A549 (cell line): ENCODE data around the gene SYNM. TPM values are rescaled to one million over a fixed set of nuclear protein-coding genes. Genes with fewer than 3 reads are reported as not detected.

ENCODE experiments used
- ATAC-seq, 2 experiments: fragments of 200-7000 bp in 1 of 2; fragments of >200 bp in 1 of 2; cut with Nextera tagmentation in 1 of 2; cut with Tn5 transposase in 1 of 2; 3 replicates each; pipeline versions ENCODE4 v1.8.0 to v1.9.1; 2018 to 2020; ENCODE audit warnings: mild to moderate bottlenecking in 1 of 2, moderate library complexity in 1 of 2
- CTCF ChIA-PET: fragments of 300-600 bp; sonication (Branson Sonifier 250); formaldehyde crosslinking; extraction: SDS; loops from one replicate; lab custom pipeline; 2021; ENCODE audit warnings: antibody characterized with exemption, inconsistent platforms; lab: Yijun Ruan, JAX
- POLR2A ChIA-PET: fragments of 350-600 bp; formaldehyde crosslinking; extraction: SDS; loops from one replicate; lab custom pipeline; 2021; ENCODE audit warnings: antibody characterized with exemption, inconsistent platforms; lab: Yijun Ruan, JAX
- DNase-seq, 2 experiments: peaks; one replicate each; pipeline versions ENCODE4 v3.0.0 to v3.0.0-alpha.2; 2011 to 2016; ENCODE audit warnings: low read depth in 1 of 2, low spot score in 1 of 2
- FAIRE-seq: peaks from 2 replicates; lab custom pipeline; 2011; peaks lifted over from hg19 to GRCh38; lab: Jason Lieb, UNC
- H3K27ac ChIP-seq, 2 experiments: fragments of >200 bp; sonication (Bioruptor Twin); formaldehyde crosslinking; 3 replicates each; pipeline ENCODE4 v1.5.1; 2016 to 2017
- H3K4me1 ChIP-seq: fragments of >200 bp; sonication (Bioruptor Twin); formaldehyde crosslinking; 3 replicates; pipeline ENCODE4 v1.6.1; 2016
- H3K4me2 ChIP-seq: fragments of >200 bp; sonication (Bioruptor Twin); formaldehyde crosslinking; 3 replicates; pipeline ENCODE4 v1.6.1; 2016
- H3K4me3 ChIP-seq: fragments of >200 bp; sonication (Bioruptor Twin); formaldehyde crosslinking; 3 replicates; pipeline ENCODE4 v1.5.1; 2016
- H3K9me3 ChIP-seq: fragments of >200 bp; sonication (Bioruptor Twin); formaldehyde crosslinking; 3 replicates; pipeline ENCODE4 v1.6.1; 2016
- CBX2 ChIP-seq: fragments of 200-600 bp; sonication (generic); IDR thresholded peaks from 2 replicates; pipeline ENCODE4 v1.6.1; 2016; ENCODE audit warnings: low read depth, mild to moderate bottlenecking, borderline replicate concordance
- CBX8 ChIP-seq: fragments of 200-600 bp; sonication (generic); IDR thresholded peaks from 2 replicates; pipeline ENCODE4 v1.6.1; 2016
- EHF ChIP-seq: fragments of 250-450 bp; sonication (Bioruptor Pico); IDR thresholded peaks from 2 replicates; pipeline ENCODE4 v1.5.0; 2020; ENCODE audit warnings: mild to moderate bottlenecking
- EP300 ChIP-seq, 2 experiments: fragments of >200 bp; sonication (Bioruptor Twin); formaldehyde crosslinking; IDR thresholded peaks; 2 replicates in 1 of 2; 3 replicates in 1 of 2; pipeline ENCODE4 v1.6.1; 2016 to 2017
- ESRRA ChIP-seq: fragments of 150-350 bp; IDR thresholded peaks from 2 replicates; pipeline ENCODE4 v1.6.1; 2014; ENCODE audit warnings: mild to moderate bottlenecking, low read length, borderline replicate concordance
- FOSL2 ChIP-seq, 2 experiments: fragments of 450-650 bp in 1 of 2; fragments of >200 bp in 1 of 2; sonication (Bioruptor Twin) in 1 of 2; formaldehyde crosslinking; IDR thresholded peaks; 2 replicates each; pipeline versions ENCODE4 v1.5.0 to v1.6.1; 2016 to 2020; ENCODE audit warnings: mild to moderate bottlenecking in 1 of 2, moderate library complexity in 1 of 2
- JUN ChIP-seq, 2 experiments: fragments of >200 bp; sonication (Bioruptor Twin); formaldehyde crosslinking; IDR thresholded peaks; 2 replicates in 1 of 2; 3 replicates in 1 of 2; pipeline ENCODE4 v1.6.1; 2016 to 2017
- KDM5A ChIP-seq: fragments of 200-600 bp; sonication (generic); IDR thresholded peaks from 2 replicates; pipeline ENCODE4 v1.6.1; 2016; ENCODE audit warnings: antibody characterized with exemption, mild to moderate bottlenecking
- NPAS2 ChIP-seq: fragments of 250-450 bp; sonication (Bioruptor Pico); IDR thresholded peaks from 2 replicates; pipeline ENCODE4 v1.8.0; 2022; ENCODE audit warnings: mild to moderate bottlenecking, moderate library complexity, borderline replicate concordance
- NR3C1 ChIP-seq: fragments of >200 bp; sonication (Bioruptor Twin); formaldehyde crosslinking; IDR thresholded peaks from 3 replicates; pipeline ENCODE4 v1.6.1; 2017
- PBX3 ChIP-seq: IDR thresholded peaks from 2 replicates; pipeline ENCODE4 v1.6.1; 2012
- POLR2A ChIP-seq: IDR thresholded peaks from 2 replicates; pipeline ENCODE4 v1.6.1; 2012; ENCODE audit warnings: mild to moderate bottlenecking, low read length
- RARB ChIP-seq: fragments of 250-450 bp; sonication (Bioruptor Pico); IDR thresholded peaks from 2 replicates; pipeline ENCODE4 v1.8.0; 2021; ENCODE audit warnings: mild to moderate bottlenecking, moderate library complexity
- SREBF2 ChIP-seq: fragments of 450-650 bp; IDR thresholded peaks from 2 replicates; pipeline ENCODE4 v1.6.1; 2014; ENCODE audit warnings: mild to moderate bottlenecking, moderate library complexity
- TFCP2L1 ChIP-seq: fragments of 250-450 bp; sonication (Bioruptor Pico); IDR thresholded peaks from 2 replicates; pipeline ENCODE4 v1.5.0; 2021; ENCODE audit warnings: mild to moderate bottlenecking
- USF2 ChIP-seq: fragments of 450-650 bp; IDR thresholded peaks from 2 replicates; pipeline ENCODE4 v1.6.1; 2014; ENCODE audit warnings: antibody characterized with exemption
- ZNF302 ChIP-seq: fragments of 250-450 bp; sonication (Bioruptor Pico); IDR thresholded peaks from 2 replicates; pipeline ENCODE4 v1.9.0; 2021; ENCODE audit warnings: inconsistent platforms, mild to moderate bottlenecking, moderate library complexity
- ZSCAN20 ChIP-seq: fragments of 250-450 bp; sonication (Bioruptor Pico); IDR thresholded peaks from 2 replicates; pipeline ENCODE4 v1.8.0; 2022; ENCODE audit warnings: mild to moderate bottlenecking, moderate library complexity
- WGBS: methylation state at CpG from one replicate; pipeline ENCODE4 v1.1.6; 2017; ENCODE audit errors: missing lambda C conversion rate; 5-methylcytosine and 5-hydroxymethylcytosine counted together
- polyA plus RNA-seq, 4 experiments: library from polyadenylated mRNA; depleted of rRNA in 3 of 4; stranded (reverse); fragments of >200 nt; fragmentation: RNase III in 1 of 4; extraction: RNeasy Plus Mini Kit Qiagen cat#74134 plus additional on column Dnase treatment in 1 of 4; gene quantifications; 2 replicates in 3 of 4; 3 replicates in 1 of 4; pipeline ENCODE4 v1.2.3, GENCODE V29; 2011 to 2017
- TF ChIP-seq, protein P1 (sequence below): fragments of 200-600 bp; sonication (generic); IDR thresholded peaks from 2 replicates; pipeline ENCODE4 v1.6.1; 2016; ENCODE audit warnings: antibody characterized with exemption, mild to moderate bottlenecking, moderate library complexity
- TF ChIP-seq, protein P2 (sequence below): IDR thresholded peaks from 2 replicates; pipeline ENCODE4 v1.6.1; 2012
- TF ChIP-seq, protein P3 (sequence below): fragments of >200 bp; sonication (Bioruptor Twin); formaldehyde crosslinking; IDR thresholded peaks from 3 replicates; pipeline ENCODE4 v1.6.1; 2016

Gene SYNM
- polyA plus RNA-seq, 2 of the 4 experiments (the other 2 are of a cell fraction) = 22.6 to 37.7 TPM

- DNase-seq = no peak
- POLR2A ChIA-PET = no interaction called here
- WGBS = 95% methylated on average over 5 of the region's 5 CpGs
Measured at GRCh38 chr15:99137877-99138276, 33.0 kb downstream of the SYNM start.

GRCh38 chr15:99138491-99138982, 33.7 kb downstream of the SYNM start:
- POLR2A ChIA-PET = no interaction called here
- Histone ChIP-seq H3K4me1 (peaks cover 13% of the 10 kb centered on the region), H3K27ac (no peak overlapping the region), H3K4me3 (no peak overlapping the region), H3K9me3 (no peaks in the 10 kb centered on the region), H3K4me2 (no peak overlapping the region)
- ATAC-seq (peak; percentile 25 to 56; a peak in 3 of 6 replicates), DNase-seq (no peak), FAIRE-seq (no peak)
- TF ChIP-seq FOSL2 (IDR thresholded peaks at IDR 0.05) = no peak
- peak; percentile 6; the same call in 1 of the 2 replicates for TF ChIP-seq FOSL2 (CRISPR knock-in tag; IDR thresholded peaks at IDR 0.05)
- no peak for TF ChIP-seq PBX3
- WGBS = 94% methylated on average over 12 of the region's 15 CpGs
- CTCF ChIA-PET = interaction anchor here (1.0 kb wide), 1 partner anchor 11 kb away, joined by 3 read pairs; no protein-coding TSS in a partner anchor

More at GRCh38 chr15:99137877-99138276, 33.0 kb downstream of the SYNM start:
- FAIRE-seq (no peak), ATAC-seq (peak in 1 of 2 experiments; percentile 6; a peak in 2 of 6 replicates)
- Histone ChIP-seq H3K4me2 (no peak overlapping the region), H3K27ac (no peak overlapping the region), H3K9me3 (no peaks in the 10 kb centered on the region), H3K4me3 (no peak overlapping the region), H3K4me1 (peaks cover 13% of the 10 kb centered on the region)
- CTCF ChIA-PET = interaction anchor here (1.0 kb wide), 1 partner anchor 11 kb away, joined by 3 read pairs; no protein-coding TSS in a partner anchor
- no peak for TF ChIP-seq SREBF2
- TF ChIP-seq, protein P1, sequence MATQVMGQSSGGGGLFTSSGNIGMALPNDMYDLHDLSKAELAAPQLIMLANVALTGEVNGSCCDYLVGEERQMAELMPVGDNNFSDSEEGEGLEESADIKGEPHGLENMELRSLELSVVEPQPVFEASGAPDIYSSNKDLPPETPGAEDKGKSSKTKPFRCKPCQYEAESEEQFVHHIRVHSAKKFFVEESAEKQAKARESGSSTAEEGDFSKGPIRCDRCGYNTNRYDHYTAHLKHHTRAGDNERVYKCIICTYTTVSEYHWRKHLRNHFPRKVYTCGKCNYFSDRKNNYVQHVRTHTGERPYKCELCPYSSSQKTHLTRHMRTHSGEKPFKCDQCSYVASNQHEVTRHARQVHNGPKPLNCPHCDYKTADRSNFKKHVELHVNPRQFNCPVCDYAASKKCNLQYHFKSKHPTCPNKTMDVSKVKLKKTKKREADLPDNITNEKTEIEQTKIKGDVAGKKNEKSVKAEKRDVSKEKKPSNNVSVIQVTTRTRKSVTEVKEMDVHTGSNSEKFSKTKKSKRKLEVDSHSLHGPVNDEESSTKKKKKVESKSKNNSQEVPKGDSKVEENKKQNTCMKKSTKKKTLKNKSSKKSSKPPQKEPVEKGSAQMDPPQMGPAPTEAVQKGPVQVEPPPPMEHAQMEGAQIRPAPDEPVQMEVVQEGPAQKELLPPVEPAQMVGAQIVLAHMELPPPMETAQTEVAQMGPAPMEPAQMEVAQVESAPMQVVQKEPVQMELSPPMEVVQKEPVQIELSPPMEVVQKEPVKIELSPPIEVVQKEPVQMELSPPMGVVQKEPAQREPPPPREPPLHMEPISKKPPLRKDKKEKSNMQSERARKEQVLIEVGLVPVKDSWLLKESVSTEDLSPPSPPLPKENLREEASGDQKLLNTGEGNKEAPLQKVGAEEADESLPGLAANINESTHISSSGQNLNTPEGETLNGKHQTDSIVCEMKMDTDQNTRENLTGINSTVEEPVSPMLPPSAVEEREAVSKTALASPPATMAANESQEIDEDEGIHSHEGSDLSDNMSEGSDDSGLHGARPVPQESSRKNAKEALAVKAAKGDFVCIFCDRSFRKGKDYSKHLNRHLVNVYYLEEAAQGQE = no peak
- TF ChIP-seq JUN (IDR thresholded peaks at IDR 0.05) = no peak
- TF ChIP-seq RARB (CRISPR knock-in tag) = no peak
- no peak for TF ChIP-seq KDM5A
- TF ChIP-seq ZNF302 (CRISPR knock-in tag) = no peak
- TF ChIP-seq NR3C1 = no peak
- no peak for TF ChIP-seq NPAS2 (CRISPR knock-in tag)
- TF ChIP-seq, protein P2, sequence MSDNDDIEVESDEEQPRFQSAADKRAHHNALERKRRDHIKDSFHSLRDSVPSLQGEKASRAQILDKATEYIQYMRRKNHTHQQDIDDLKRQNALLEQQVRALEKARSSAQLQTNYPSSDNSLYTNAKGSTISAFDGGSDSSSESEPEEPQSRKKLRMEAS = no peak
- no peak for TF ChIP-seq EP300 (IDR thresholded peaks at IDR 0.05)
- no peak for TF ChIP-seq USF2
- no peak for TF ChIP-seq ESRRA
- no peak for TF ChIP-seq POLR2A

- 87% methylated on average over 4 of the region's 4 CpGs for WGBS
- no peak for FAIRE-seq
- ChIA-PET CTCF (no interaction called here), POLR2A (no interaction called here)
- no peak overlapping the region for H3K4me2 ChIP-seq
- no peak overlapping the region for H3K4me3 ChIP-seq
- no peak overlapping the region for H3K27ac ChIP-seq
- H3K4me1 ChIP-seq = peaks cover 13% of the 10 kb centered on the region
- H3K9me3 ChIP-seq = no peaks in the 10 kb centered on the region
- no peak for TF ChIP-seq ZSCAN20
- no peak for TF ChIP-seq ESRRA
- no peak for TF ChIP-seq CBX2
- no peak for TF ChIP-seq NPAS2 (CRISPR knock-in tag)
- no peak for TF ChIP-seq CBX8
- TF ChIP-seq, protein P3, sequence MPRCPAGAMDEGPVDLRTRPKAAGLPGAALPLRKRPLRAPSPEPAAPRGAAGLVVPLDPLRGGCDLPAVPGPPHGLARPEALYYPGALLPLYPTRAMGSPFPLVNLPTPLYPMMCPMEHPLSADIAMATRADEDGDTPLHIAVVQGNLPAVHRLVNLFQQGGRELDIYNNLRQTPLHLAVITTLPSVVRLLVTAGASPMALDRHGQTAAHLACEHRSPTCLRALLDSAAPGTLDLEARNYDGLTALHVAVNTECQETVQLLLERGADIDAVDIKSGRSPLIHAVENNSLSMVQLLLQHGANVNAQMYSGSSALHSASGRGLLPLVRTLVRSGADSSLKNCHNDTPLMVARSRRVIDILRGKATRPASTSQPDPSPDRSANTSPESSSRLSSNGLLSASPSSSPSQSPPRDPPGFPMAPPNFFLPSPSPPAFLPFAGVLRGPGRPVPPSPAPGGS = no peak
- TF ChIP-seq, protein P2 = no peak
- TF ChIP-seq EHF = no peak
- no peak for TF ChIP-seq POLR2A
- TF ChIP-seq, protein P1 = no peak
- no peak for TF ChIP-seq TFCP2L1 (CRISPR knock-in tag)
- TF ChIP-seq, all 56 proteins: peak for 0
- ATAC-seq (no peak), DNase-seq (no peak)
Measured at GRCh38 chr15:99139276-99139675, 34.4 kb downstream of the SYNM start.
